T-helper 1 cell treated with Interleukin-12 subunit alpha and Interleukin-12 subunit beta and Interleukin-4 antibody, amounts not matched to agents 30 μg/mL and 1 μg/mL, for 36 hours (primary cell): ENCODE data around the gene PTMS.

Experiments used
- H3K27ac Mint-ChIP-seq: one replicate; pipeline ENCODE4 v1.8.0; 2021; ENCODE audit warnings: mild to moderate bottlenecking, mixed read lengths
- H3K27me3 Mint-ChIP-seq: one replicate; pipeline ENCODE4 v1.8.0; 2021; ENCODE audit warnings: low read depth, mixed read lengths
- H3K36me3 Mint-ChIP-seq: one replicate; pipeline ENCODE4 v1.8.0; 2021; ENCODE audit warnings: low read depth, mixed read lengths
- H3K4me1 Mint-ChIP-seq: one replicate; pipeline ENCODE4 v1.8.0; 2021; ENCODE audit warnings: low read depth, mixed read lengths
- H3K4me3 Mint-ChIP-seq: one replicate; pipeline ENCODE4 v1.8.0; 2021; ENCODE audit warnings: mild to moderate bottlenecking, moderate library complexity, mixed read lengths
- H3K9me3 Mint-ChIP-seq: one replicate; pipeline ENCODE4 v1.8.0; 2021; ENCODE audit warnings: mixed read lengths

Gene PTMS

GRCh38 chr12:6813363-6813762 lies 47.2 kb downstream of the PTMS start:
- no peaks in the 10 kb centered on the region for H3K27me3 Mint-ChIP-seq
- no peaks in the 10 kb centered on the region for H3K9me3 Mint-ChIP-seq
- H3K4me3 Mint-ChIP-seq: no peak overlapping the region
- H3K27ac Mint-ChIP-seq: no peak overlapping the region
- H3K4me1 Mint-ChIP-seq: peaks cover 14% of the 10 kb centered on the region
- H3K36me3 Mint-ChIP-seq: peaks cover 57% of the 10 kb centered on the region

GRCh38 chr12:6816598-6816997 lies 50.4 kb downstream of the PTMS start:
- H3K4me1 Mint-ChIP-seq: peaks cover 15% of the 10 kb centered on the region
- no peaks in the 10 kb centered on the region for H3K27me3 Mint-ChIP-seq
- peaks cover 54% of the 10 kb centered on the region for H3K36me3 Mint-ChIP-seq
- H3K9me3 Mint-ChIP-seq: no peaks in the 10 kb centered on the region
- no peak overlapping the region for H3K4me3 Mint-ChIP-seq
- peak overlapping the region; percentile 45 for H3K27ac Mint-ChIP-seq

GRCh38 chr12:6817098-6817497 lies 50.9 kb downstream of the PTMS start:
- peaks cover 3% of the 10 kb centered on the region for H3K27me3 Mint-ChIP-seq
- no peaks in the 10 kb centered on the region for H3K9me3 Mint-ChIP-seq
- peaks cover 54% of the 10 kb centered on the region for H3K36me3 Mint-ChIP-seq
- H3K4me1 Mint-ChIP-seq: peaks cover 15% of the 10 kb centered on the region
- H3K4me3 Mint-ChIP-seq: no peak overlapping the region
- no peak overlapping the region for H3K27ac Mint-ChIP-seq

GRCh38 chr12:6817662-6818157 lies 51.5 kb downstream of the PTMS start:
- no peaks in the 10 kb centered on the region for H3K9me3 Mint-ChIP-seq
- H3K4me1 Mint-ChIP-seq: peaks cover 15% of the 10 kb centered on the region
- peaks cover 10% of the 10 kb centered on the region for H3K27me3 Mint-ChIP-seq
- H3K27ac Mint-ChIP-seq: no peak overlapping the region
- H3K36me3 Mint-ChIP-seq: peaks cover 54% of the 10 kb centered on the region
- H3K4me3 Mint-ChIP-seq: no peak overlapping the region

GRCh38 chr12:6818222-6818621 lies 52.1 kb downstream of the PTMS start:
- H3K36me3 Mint-ChIP-seq: peaks cover 54% of the 10 kb centered on the region
- H3K9me3 Mint-ChIP-seq: no peaks in the 10 kb centered on the region
- no peak overlapping the region for H3K4me3 Mint-ChIP-seq
- peaks cover 15% of the 10 kb centered on the region for H3K4me1 Mint-ChIP-seq
- peaks cover 15% of the 10 kb centered on the region for H3K27me3 Mint-ChIP-seq
- H3K27ac Mint-ChIP-seq: no peak overlapping the region

- Mint-ChIP-seq H3K27ac (no peak overlapping the region), H3K9me3 (no peaks in the 10 kb centered on the region), H3K4me1 (peaks cover 14% of the 10 kb centered on the region), H3K4me3 (no peak overlapping the region), H3K27me3 (peaks cover 16% of the 10 kb centered on the region), H3K36me3 (peaks cover 50% of the 10 kb centered on the region)
Measured at GRCh38 chr12:6818645-6819044, 52.5 kb downstream of the PTMS start.

- peak overlapping the region; percentile 58 for H3K27ac Mint-ChIP-seq
- peaks cover 20% of the 10 kb centered on the region for H3K27me3 Mint-ChIP-seq
- H3K36me3 Mint-ChIP-seq: peaks cover 44% of the 10 kb centered on the region
- H3K4me3 Mint-ChIP-seq: no peak overlapping the region
- H3K9me3 Mint-ChIP-seq: no peaks in the 10 kb centered on the region
- H3K4me1 Mint-ChIP-seq: peaks cover 14% of the 10 kb centered on the region
Measured at GRCh38 chr12:6819106-6820030, 53.2 kb downstream of the PTMS start.

GRCh38 chr12:6820166-6820565 lies 54.0 kb downstream of the PTMS start:
- no peak overlapping the region for H3K27ac Mint-ChIP-seq
- peaks cover 38% of the 10 kb centered on the region for H3K36me3 Mint-ChIP-seq
- H3K9me3 Mint-ChIP-seq: no peaks in the 10 kb centered on the region
- H3K4me1 Mint-ChIP-seq: peaks cover 14% of the 10 kb centered on the region
- peaks cover 27% of the 10 kb centered on the region for H3K27me3 Mint-ChIP-seq
- no peak overlapping the region for H3K4me3 Mint-ChIP-seq
